GM21786 (cell line): Measurements from ENCODE around the gene CBY2.
"Not testable (repeated sequence)": the region's sequence is repeated elsewhere in the genome, so short reads cannot be mapped to it uniquely, and the experiment has no call there.

Experiments
- ATAC-seq: cut with Tn5 transposase; IDR thresholded peaks from one replicate; pipeline ENCODE4 v1.9.1; 2021; ENCODE audit not compliant: unreplicated experiment

Gene CBY2

GRCh38 chr13:45742985-45743384 lies 40.9 kb downstream of the CBY2 start:
- no peak for ATAC-seq

DNA sequence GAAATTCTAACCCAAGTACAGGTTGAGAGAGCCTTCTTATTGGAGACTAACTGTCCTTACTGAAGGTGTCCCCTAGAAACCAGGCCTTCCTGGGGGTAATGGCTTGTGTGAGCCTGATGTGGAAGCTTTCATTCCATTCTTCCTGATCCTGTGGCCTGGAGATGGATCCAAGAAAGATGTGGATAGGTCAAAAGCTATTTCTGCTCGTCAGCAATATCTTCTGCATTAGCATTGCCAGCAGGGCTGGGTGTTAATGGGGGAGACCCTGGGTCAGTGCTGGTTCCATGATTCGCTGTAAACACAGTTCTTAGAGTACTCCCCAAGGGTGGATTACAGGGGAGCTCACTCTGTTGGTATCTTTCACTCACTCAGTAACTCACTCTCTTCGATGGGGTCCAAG lies 42.9 kb downstream of the CBY2 start:
- ATAC-seq, result no peak

- no peak for ATAC-seq
Observed at GRCh38 chr13:45747071-45747470, 45.0 kb downstream of the CBY2 start.

DNA sequence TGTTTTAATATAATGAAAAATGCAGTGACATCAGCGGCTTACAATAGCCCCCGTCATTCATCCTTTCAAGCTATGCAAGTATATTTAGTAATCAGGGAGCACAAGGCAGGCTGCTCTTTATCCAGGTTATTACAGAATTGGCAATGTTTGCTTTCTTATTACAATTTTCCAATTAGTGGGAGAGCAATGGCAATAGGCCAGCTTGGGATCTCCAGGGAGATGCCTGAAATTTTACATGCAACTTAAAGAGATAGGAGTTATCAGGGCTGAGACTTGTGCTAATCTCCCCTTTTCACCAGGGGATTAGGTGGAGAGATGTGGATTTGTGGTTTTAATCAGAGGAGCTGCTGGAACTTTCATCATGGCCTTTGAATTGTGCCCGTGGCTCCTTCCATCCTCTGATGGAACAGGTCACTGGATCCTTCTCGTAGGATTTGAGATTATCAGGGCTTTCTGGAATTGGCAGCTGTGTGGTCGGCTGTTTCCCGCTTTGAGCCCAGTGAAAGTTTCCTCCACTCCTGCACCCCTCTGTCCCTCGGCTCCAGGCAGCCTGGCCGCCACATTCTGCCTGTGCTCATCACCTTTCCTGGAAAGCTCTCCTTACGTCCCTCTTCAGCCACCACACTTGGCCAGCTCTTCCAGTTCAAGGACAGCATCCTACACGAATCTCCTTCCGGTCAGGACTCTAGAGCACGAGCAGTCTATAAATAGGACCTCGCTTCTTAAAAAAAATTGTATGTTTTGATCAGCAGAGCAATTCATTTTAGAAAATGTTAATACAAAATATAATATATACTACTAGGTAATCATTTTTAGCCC lies 47.0 kb downstream of the CBY2 start:
- ATAC-seq, result no peak

- ATAC-seq, result no peak
Observed at GRCh38 chr13:45750566-45750965, 48.4 kb downstream of the CBY2 start.

DNA sequence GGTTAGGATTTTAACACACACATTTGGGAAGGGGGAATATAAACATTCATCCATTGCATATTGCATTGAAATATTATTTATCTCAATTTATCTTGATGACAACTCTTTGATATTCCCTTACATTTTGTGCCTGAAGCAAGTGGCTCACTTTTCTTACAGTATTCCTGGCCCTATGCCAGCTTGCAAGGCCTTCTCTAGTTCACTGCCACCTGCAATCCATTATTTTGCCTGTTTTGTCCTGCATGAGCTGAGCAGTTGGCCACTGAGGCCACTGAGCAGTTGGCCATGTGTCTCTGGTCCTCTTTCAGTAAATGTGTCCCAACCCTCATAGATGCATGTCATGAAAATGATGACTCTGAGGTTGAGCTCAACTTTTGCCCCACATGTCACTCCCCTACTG lies 49.8 kb downstream of the CBY2 start:
- no peak for ATAC-seq

GRCh38 chr13:45752510-45752909 lies 50.4 kb downstream of the CBY2 start:
- ATAC-seq, result no peak

DNA sequence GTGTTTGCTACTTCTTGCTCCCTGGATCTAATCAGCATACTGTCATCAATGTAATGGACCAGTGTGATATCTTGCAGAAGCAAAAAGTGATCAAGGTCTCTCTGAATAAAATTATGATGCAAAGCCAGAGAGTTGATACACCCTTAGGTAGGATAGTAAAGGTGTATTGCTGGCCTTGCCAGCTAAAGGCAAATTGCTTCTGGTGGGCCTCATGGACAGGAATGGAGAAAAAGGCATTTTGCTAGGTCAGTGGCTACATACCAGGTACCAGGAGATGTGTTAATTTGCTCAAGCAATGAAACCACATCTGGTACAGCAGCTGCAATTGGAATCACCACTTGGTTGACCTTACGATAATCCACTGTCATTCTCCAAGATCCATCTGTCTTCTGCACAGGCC lies 54.4 kb downstream of the CBY2 start:
- not testable (repeated sequence) for ATAC-seq

GRCh38 chr13:45757589-45757988 lies 55.5 kb downstream of the CBY2 start:
- not testable (repeated sequence) for ATAC-seq

GRCh38 chr13:45763419-45763818 lies 61.3 kb downstream of the CBY2 start:
- ATAC-seq, result no peak
